ENCODE measurements around the gene NAA25. TPM values are rescaled to one million over a fixed set of nuclear protein-coding genes. Genes with fewer than 3 reads are reported as not detected.

The NAA25 gene
- total and polyA plus RNA-seq, 2 donors (not counting 3 experiments of a cell fraction or from before 2014, with no cell fraction given): 5.3 to 25.5 TPM

GRCh38 chr12:112115259-112116045, 6.9 kb upstream of the NAA25 start:
- ChIA-PET POLR2A (interaction anchor here (2.7 kb wide), 1 partner anchor 10 kb away, joined by 13 read pairs; the partner anchor contains the start of gene TRAFD1), CTCF (interaction anchor here (1.9 kb wide), 1 partner anchor 10 kb away, joined by 8 read pairs; the partner anchor contains the start of gene TRAFD1)
- Histone ChIP-seq H3K27me3 (ENCODE audit: control insufficient read depth in 2 of 2, insufficient read depth in 2 of 2, low read length in 2 of 2) (no peaks in the 10 kb centered on the region), H3K4me2 (ENCODE audit: insufficient read depth, low read length) (no peak overlapping the region), H3K9me1 (replicated peaks; ENCODE audit: control insufficient read depth, extremely low read depth, insufficient read depth, low read length) (no peaks in the 10 kb centered on the region), H3K4me1 (ENCODE audit: control insufficient read depth, extremely low read depth, insufficient read depth, low read length) (peaks cover 6% of the 10 kb centered on the region), H3K4me3 (replicated peaks in 1 of 3; ENCODE audit: insufficient read depth in 1 of 3, low read depth in 1 of 3, low read length in 3 of 3) (no peak overlapping the region), H3K79me2 (ENCODE audit: control insufficient read depth, insufficient read depth, low read length) (no peaks in the 10 kb centered on the region), H3K36me3 (ENCODE audit: control insufficient read depth in 2 of 2, extremely low read depth in 1 of 2, insufficient read depth in 2 of 2, low read length in 2 of 2) (no peaks in the 10 kb centered on the region), H2AFZ (ENCODE audit: low read depth, low read length) (no peak overlapping the region), H3K9me3 (replicated peaks; ENCODE audit: control insufficient read depth, insufficient read depth, low read length) (no peaks in the 10 kb centered on the region), H4K20me1 (replicated peaks; ENCODE audit: control insufficient read depth, extremely low read depth, insufficient read depth, low read length) (no peaks in the 10 kb centered on the region), H3K27ac (ENCODE audit: insufficient read depth, low read depth, low read length) (no peak overlapping the region), H3K9ac (replicated peaks; ENCODE audit: extremely low read depth, insufficient read depth, low read length) (no peak overlapping the region)
- dilution Hi-C loops (cut with MboI; ENCODE audit: extremely low pct_ligation_motif_present, low sequenced_read_pairs) (no loop called here), intact Hi-C loops (cut with micrococcal nuclease) (loop anchor here (1.0 kb wide), 1 partner anchor 10 kb away; the partner anchor contains the start of gene TRAFD1)
- FAIRE-seq (no peak), DNase-seq (ENCODE audit: low read depth, low spot score) (no peak)
- TF ChIP-seq POLR2A (IDR thresholded peaks at IDR 0.05; ENCODE audit: low read depth, low read length): no peak
- TF ChIP-seq POLR2AphosphoS5 (IDR thresholded peaks at IDR 0.05; ENCODE audit: insufficient read depth, low read depth, low read length): no peak
- TF ChIP-seq JUN (IDR thresholded peaks at IDR 0.05; ENCODE audit: borderline replicate concordance, insufficient read depth, insufficient read length, low read depth): no peak
- no peak for TF ChIP-seq FOS (IDR thresholded peaks at IDR 0.05; ENCODE audit: borderline replicate concordance, insufficient read depth, low read length)
- TF ChIP-seq CTCF (IDR thresholded peaks at IDR 0.05; ENCODE audit: extremely low read depth in 1 of 2, insufficient read depth in 1 of 2, low read depth in 1 of 2, low read length in 2 of 2): no peak
- TF ChIP-seq MYC (IDR thresholded peaks at IDR 0.05; ENCODE audit: low read depth, low read length): no peak
- no peak for TF ChIP-seq GATA2 (IDR thresholded peaks at IDR 0.05; ENCODE audit: insufficient read depth, insufficient read length, low read depth, low read length)
- TF ChIP-seq MAX (IDR thresholded peaks at IDR 0.05; ENCODE audit: insufficient read depth, insufficient read length): no peak
- TF ChIP-seq EZH2 (IDR thresholded peaks at IDR 0.05; ENCODE audit: borderline replicate concordance, low read depth, low read length, severe bottlenecking): no peak
- BruUV-seq (replicated peaks): no TSS peak

Data from endothelial cell of umbilical vein (primary cell).